T-helper 1 cell treated with Interleukin-12 subunit alpha and Interleukin-12 subunit beta and Interleukin-4 antibody, amounts not matched to agents 30 μg/mL and 1 μg/mL, for 36 hours (primary cell): ENCODE results near the gene RASA1.
A peak's percentile ranks its signal among the peaks of the same experiment; 100 is the strongest.

ENCODE experiments used
- H3K27ac Mint-ChIP-seq: one replicate; pipeline ENCODE4 v1.8.0; 2021; ENCODE audit warnings: mild to moderate bottlenecking, mixed read lengths
- H3K27me3 Mint-ChIP-seq: one replicate; pipeline ENCODE4 v1.8.0; 2021; ENCODE audit warnings: low read depth, mixed read lengths
- H3K36me3 Mint-ChIP-seq: one replicate; pipeline ENCODE4 v1.8.0; 2021; ENCODE audit warnings: low read depth, mixed read lengths
- H3K4me1 Mint-ChIP-seq: one replicate; pipeline ENCODE4 v1.8.0; 2021; ENCODE audit warnings: low read depth, mixed read lengths
- H3K4me3 Mint-ChIP-seq: one replicate; pipeline ENCODE4 v1.8.0; 2021; ENCODE audit warnings: mild to moderate bottlenecking, moderate library complexity, mixed read lengths
- H3K9me3 Mint-ChIP-seq: one replicate; pipeline ENCODE4 v1.8.0; 2021; ENCODE audit warnings: mixed read lengths

Gene RASA1

DNA sequence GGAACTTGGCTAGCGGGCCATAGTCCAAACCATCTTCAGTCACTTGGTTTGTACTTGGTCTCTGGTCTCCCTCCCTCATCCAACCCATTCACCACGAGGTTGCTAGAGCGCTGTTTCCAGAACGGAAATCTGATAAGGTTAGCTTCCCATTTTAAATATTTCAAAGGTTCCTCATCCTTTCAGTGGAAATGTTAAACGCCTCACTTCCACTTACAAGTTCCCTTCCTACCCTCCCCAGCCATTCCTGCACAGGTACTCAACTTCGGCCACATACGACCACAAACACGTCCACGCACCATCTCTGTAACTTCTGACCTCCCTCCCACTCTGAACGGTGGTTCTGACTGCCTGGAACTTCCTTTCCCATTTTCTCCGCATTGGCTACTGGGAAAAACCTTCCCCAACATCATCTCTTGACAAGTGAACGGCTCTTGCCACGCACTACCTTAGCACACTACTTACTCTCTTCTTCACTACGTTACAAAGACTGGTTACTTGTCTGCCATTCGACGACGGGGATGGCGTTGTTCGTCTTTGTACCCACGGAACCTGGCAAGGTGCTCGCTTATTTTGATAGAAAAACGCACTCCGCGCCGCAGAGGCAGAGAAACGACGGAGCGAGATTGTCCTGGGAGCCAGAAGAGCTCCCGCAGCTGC lies 144.4 kb downstream of the RASA1 start:
- peaks cover 33% of the 10 kb centered on the region for H3K4me1 Mint-ChIP-seq

GRCh38 chr5:87412630-87413342 lies 145.1 kb downstream of the RASA1 start, which contains the start of gene CCNH:
Gene CCNH, minus strand, starts transcription at chr5:87412930. Its CDS starts 136 bp downstream, at chr5:87412794.
- peaks cover 20% of the 10 kb centered on the region for H3K36me3 Mint-ChIP-seq
- H3K27ac Mint-ChIP-seq = peak within 1 kb of the TSS; percentile 95
- H3K4me3 Mint-ChIP-seq = peak within 1 kb of the TSS; percentile 97
- peaks cover 28% of the 10 kb centered on the region for H3K4me1 Mint-ChIP-seq
- H3K27me3 Mint-ChIP-seq = no peaks in the 10 kb centered on the region
- H3K9me3 Mint-ChIP-seq = no peaks in the 10 kb centered on the region

More for the DNA sequence above, 144.4 kb downstream of the RASA1 start:
- Mint-ChIP-seq H3K36me3 (peaks cover 25% of the 10 kb centered on the region), H3K27me3 (no peaks in the 10 kb centered on the region), H3K4me3 (peak overlapping the region; percentile 97), H3K27ac (peak overlapping the region; percentile 95), H3K9me3 (no peaks in the 10 kb centered on the region)

DNA sequence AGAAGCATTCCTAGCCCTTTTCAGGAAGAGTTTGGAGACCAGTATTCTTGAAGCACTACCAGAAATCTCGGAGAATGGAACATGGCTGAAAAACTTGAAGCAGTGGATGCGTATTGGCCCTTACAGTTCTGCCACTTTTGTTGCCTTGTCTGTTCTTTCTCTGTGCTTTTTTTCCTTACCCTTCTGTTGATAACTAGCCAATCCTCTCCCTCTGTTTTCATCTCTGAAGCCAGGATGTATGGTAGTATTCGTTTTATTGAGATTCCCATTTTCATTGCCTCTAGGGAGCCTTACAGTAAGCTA lies 145.6 kb downstream of the RASA1 start:
- peaks cover 18% of the 10 kb centered on the region for H3K36me3 Mint-ChIP-seq
- H3K9me3 Mint-ChIP-seq = no peaks in the 10 kb centered on the region
- H3K4me1 Mint-ChIP-seq = peaks cover 27% of the 10 kb centered on the region
- H3K4me3 Mint-ChIP-seq = peak overlapping the region; percentile 97
- H3K27me3 Mint-ChIP-seq = no peaks in the 10 kb centered on the region
- H3K27ac Mint-ChIP-seq = peak overlapping the region; percentile 95

GRCh38 chr5:87418506-87418905 lies 150.8 kb downstream of the RASA1 start:
- H3K27ac Mint-ChIP-seq = no peak overlapping the region
- H3K4me3 Mint-ChIP-seq = no peak overlapping the region
- H3K36me3 Mint-ChIP-seq = no peaks in the 10 kb centered on the region
- no peaks in the 10 kb centered on the region for H3K4me1 Mint-ChIP-seq
- H3K27me3 Mint-ChIP-seq = peaks cover 9% of the 10 kb centered on the region
- no peaks in the 10 kb centered on the region for H3K9me3 Mint-ChIP-seq

- Mint-ChIP-seq H3K9me3 (no peaks in the 10 kb centered on the region), H3K27ac (no peak overlapping the region), H3K4me3 (no peak overlapping the region), H3K36me3 (no peaks in the 10 kb centered on the region), H3K27me3 (peaks cover 9% of the 10 kb centered on the region), H3K4me1 (no peaks in the 10 kb centered on the region)
Observed at GRCh38 chr5:87421307-87421706, 153.6 kb downstream of the RASA1 start.

GRCh38 chr5:87423755-87424154 lies 156.1 kb downstream of the RASA1 start:
- Mint-ChIP-seq H3K27me3 (peaks cover 9% of the 10 kb centered on the region), H3K27ac (no peak overlapping the region), H3K4me1 (no peaks in the 10 kb centered on the region), H3K9me3 (no peaks in the 10 kb centered on the region), H3K4me3 (no peak overlapping the region), H3K36me3 (no peaks in the 10 kb centered on the region)

GRCh38 chr5:87430863-87431457 lies 163.3 kb downstream of the RASA1 start:
- Mint-ChIP-seq H3K27me3 (peaks cover 6% of the 10 kb centered on the region), H3K36me3 (no peaks in the 10 kb centered on the region), H3K27ac (no peak overlapping the region), H3K9me3 (no peaks in the 10 kb centered on the region), H3K4me1 (peaks cover 2% of the 10 kb centered on the region), H3K4me3 (no peak overlapping the region)

DNA sequence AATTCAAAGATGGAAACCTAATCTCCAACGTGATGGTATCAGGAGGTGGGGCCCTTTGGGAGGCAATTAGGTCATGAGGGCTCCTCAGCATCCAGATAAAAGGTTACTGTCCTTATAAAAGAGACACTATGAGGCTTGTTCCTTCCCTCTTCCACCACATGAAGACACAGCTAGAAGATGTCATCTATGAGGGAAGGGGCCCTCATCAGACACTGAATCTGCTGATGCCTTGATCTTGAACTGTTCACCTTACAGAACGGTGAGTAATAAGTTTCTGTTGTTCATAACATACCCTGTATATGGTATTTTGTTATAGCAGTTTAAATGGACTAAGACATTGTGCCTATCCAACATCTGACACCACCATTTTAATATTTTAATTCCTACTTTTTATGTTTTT lies 164.8 kb downstream of the RASA1 start:
- Mint-ChIP-seq H3K4me3 (no peak overlapping the region), H3K27me3 (peaks cover 6% of the 10 kb centered on the region), H3K36me3 (no peaks in the 10 kb centered on the region), H3K9me3 (no peaks in the 10 kb centered on the region), H3K4me1 (peaks cover 2% of the 10 kb centered on the region), H3K27ac (no peak overlapping the region)

DNA sequence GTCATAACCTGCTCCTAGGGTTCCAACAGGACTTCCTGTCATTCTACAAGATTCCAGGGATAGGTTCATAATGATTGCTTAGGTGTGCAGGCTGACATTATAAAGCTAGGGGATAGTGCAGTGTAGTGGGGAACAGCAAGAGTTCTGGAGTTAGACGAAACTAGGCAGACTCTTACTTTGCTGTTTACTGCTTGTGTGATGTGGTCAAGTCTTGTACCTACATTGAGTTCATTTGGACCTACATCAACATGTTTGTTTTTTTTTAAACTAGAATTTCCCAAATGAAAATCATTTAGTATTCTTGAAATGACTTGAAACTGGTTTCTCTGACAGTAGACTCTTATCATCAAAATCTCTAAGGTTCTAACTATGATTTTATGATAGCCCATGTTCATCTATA lies 166.3 kb downstream of the RASA1 start:
- Mint-ChIP-seq H3K36me3 (no peaks in the 10 kb centered on the region), H3K4me1 (peaks cover 2% of the 10 kb centered on the region), H3K4me3 (no peak overlapping the region), H3K9me3 (no peaks in the 10 kb centered on the region), H3K27ac (no peak overlapping the region), H3K27me3 (peaks cover 8% of the 10 kb centered on the region)

DNA sequence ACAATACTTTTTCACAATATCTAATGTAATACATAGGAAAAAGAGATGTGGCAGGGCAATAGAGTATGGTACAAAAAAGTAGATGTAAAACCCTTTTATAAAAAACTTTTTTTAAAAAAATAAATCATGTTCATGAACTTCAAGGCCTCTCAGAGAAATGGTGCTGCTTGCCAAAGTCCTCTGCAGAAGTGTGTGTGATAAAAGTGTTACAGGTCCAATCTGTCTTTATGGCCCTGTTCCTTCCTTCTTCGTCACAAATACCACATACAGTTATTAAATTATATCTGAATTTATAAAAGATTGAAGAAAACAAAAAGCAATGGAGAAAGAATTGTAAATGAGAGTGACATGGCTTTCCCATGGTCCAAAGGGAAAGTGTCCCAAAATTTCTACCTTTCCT lies 166.8 kb downstream of the RASA1 start:
- Mint-ChIP-seq H3K27me3 (peaks cover 9% of the 10 kb centered on the region), H3K36me3 (no peaks in the 10 kb centered on the region), H3K9me3 (no peaks in the 10 kb centered on the region), H3K4me3 (no peak overlapping the region), H3K4me1 (peaks cover 2% of the 10 kb centered on the region), H3K27ac (no peak overlapping the region)

GRCh38 chr5:87435144-87435694 lies 167.5 kb downstream of the RASA1 start:
- Mint-ChIP-seq H3K9me3 (no peaks in the 10 kb centered on the region), H3K27me3 (peaks cover 9% of the 10 kb centered on the region), H3K4me3 (no peak overlapping the region), H3K4me1 (peaks cover 2% of the 10 kb centered on the region), H3K36me3 (no peaks in the 10 kb centered on the region), H3K27ac (no peak overlapping the region)

DNA sequence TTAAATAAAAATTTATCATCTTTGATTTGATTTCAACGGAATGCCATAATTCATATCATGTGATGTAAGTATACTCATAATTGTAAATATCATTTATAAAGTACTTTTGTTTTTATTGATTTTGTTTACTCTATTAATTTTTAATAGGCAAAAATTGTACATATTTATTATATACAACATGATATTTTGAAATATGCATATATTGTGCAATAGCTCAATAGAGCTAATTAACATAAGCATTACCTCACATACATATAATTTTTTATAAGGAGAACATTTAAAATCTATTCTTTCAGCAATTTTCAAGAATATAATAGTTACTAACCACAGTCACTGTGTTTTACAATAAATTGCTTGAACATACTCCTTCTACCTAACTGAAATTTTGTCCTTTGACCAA lies 170.0 kb downstream of the RASA1 start:
- Mint-ChIP-seq H3K27ac (no peak overlapping the region), H3K4me3 (no peak overlapping the region), H3K36me3 (no peaks in the 10 kb centered on the region), H3K4me1 (peaks cover 2% of the 10 kb centered on the region), H3K9me3 (no peaks in the 10 kb centered on the region), H3K27me3 (peaks cover 9% of the 10 kb centered on the region)

DNA sequence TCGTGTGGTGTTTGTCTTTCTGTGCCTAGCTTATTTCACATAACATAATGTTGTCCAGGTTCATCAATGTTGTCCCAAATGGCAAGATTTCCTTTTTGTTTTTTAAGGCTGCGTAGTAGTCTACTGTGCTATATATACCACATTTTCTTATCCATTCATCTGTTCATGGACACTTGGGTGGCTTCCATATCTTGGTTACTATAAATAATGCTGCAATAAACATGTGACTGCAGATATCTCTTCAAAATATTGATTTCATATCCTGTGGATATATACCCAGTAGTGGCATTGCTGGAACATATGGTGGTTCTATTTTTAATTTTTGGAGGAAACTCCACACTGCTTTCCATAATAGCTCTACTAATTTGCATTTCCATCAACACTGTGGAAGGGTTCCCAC lies 170.5 kb downstream of the RASA1 start:
- peaks cover 2% of the 10 kb centered on the region for H3K4me1 Mint-ChIP-seq

More for the DNA sequence above, 170.5 kb downstream of the RASA1 start:
- Mint-ChIP-seq H3K36me3 (no peaks in the 10 kb centered on the region), H3K9me3 (no peaks in the 10 kb centered on the region), H3K4me3 (no peak overlapping the region), H3K27ac (no peak overlapping the region), H3K27me3 (peaks cover 9% of the 10 kb centered on the region)
